HG03354 (cell line): ENCODE results near the gene BANF2.

Source experiments
- ATAC-seq: cut with Tn5 transposase; IDR thresholded peaks from one replicate; pipeline ENCODE4 v1.9.1; 2021; ENCODE audit warnings: mild to moderate bottlenecking; ENCODE audit not compliant: unreplicated experiment, poor library complexity, severe bottlenecking

The BANF2 gene

GRCh38 chr20:17783671-17784070 is 83.9 kb downstream of the BANF2 start:
- ATAC-seq, result no peak

GRCh38 chr20:17785007-17785406 is 85.2 kb downstream of the BANF2 start:
- ATAC-seq, result no peak
